NOMO-1 treated with DMSO at 0.1 percent for 48 hours (cell line): ENCODE results near the gene ZIC5.
"Not testable (repeated sequence)": the region's sequence is repeated elsewhere in the genome, so short reads cannot be mapped to it uniquely, and the experiment has no call there.

ENCODE experiments used
- DNase-seq: peaks from one replicate; lab custom pipeline; 2025; ENCODE audit not compliant: unreplicated experiment; lab: John Stamatoyannopoulos, UW

Gene ZIC5

DNA sequence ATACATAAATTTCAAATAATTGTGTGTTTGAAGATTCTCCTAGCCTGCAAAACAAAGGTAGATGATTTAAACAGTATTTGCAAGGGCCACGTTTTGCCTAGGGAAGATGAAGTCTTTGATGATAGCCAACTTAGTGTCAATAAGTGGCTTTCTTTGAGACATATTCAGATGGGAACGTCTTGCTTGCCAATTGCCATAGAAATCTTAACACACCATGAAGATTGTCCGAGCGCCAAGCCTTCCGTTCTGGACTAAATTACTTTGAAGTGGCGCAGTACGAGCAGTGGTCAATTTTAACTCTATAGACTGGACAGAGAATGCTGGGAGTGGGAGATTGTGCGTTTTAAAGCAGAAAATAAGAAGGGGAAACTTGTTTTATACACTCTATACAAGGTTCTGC is 9.9 kb downstream of the ZIC5 start:
- no peak for DNase-seq

GRCh38 chr13:99960663-99961311 is 10.8 kb downstream of the ZIC5 start:
- DNase-seq = no peak

- no peak for DNase-seq
Observed at GRCh38 chr13:99959540-99960230, 11.9 kb downstream of the ZIC5 start.

DNA sequence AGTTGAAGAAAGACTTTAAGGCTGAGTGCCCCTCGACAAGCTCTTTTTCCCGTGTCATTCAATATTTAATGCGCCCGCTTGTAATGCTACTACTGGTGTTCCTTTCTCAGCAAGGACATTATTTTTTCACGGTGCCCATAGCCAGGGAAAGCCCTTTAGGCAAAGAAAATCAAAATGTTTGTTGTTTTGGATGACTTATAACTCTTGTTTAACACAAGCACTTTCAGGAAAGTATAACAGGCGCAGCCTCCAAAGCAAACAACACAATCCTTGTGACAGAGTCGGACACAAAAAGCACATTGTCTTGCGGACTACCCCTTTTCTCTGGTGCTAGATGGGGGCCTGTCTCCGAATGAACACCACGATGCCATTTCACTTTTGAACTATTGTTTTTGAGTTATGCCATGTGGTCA is 12.4 kb downstream of the ZIC5 start:
- DNase-seq = no peak

DNA sequence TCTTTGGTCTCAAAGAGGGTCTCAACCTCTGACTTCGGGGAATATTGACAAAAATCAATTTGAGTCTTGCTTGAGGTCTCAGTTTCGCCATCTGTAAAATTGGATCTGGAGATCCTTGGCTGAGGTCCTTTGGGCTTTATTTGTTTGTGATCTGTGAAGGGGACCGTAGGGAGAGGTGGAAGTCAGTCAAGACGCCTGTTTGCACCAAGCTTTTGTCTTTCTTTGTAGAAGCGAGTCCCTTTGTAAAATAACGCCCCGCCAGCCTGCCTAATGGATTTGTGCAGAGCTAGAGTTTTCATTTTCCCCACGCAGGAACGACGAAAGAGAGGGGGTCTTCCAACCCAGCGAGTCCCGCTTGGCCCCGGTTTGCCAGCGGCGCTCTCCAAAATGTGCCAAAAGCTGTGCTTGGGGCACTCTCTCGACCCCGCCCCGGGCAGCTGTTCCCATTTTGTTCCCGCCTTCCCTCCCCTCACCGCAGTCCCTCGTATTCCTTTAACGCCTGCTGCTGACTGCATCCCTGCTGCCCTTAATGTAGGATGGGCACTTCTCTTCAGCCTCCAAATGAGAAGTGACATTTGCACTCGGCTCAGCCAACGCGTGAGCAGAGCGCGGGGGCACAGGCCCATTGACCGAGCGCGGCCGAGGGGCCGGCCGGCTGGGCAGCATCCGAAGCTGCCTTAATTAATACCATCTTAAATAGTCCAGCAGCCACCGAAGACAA is 13.0 kb downstream of the ZIC5 start:
- no peak for DNase-seq

DNA sequence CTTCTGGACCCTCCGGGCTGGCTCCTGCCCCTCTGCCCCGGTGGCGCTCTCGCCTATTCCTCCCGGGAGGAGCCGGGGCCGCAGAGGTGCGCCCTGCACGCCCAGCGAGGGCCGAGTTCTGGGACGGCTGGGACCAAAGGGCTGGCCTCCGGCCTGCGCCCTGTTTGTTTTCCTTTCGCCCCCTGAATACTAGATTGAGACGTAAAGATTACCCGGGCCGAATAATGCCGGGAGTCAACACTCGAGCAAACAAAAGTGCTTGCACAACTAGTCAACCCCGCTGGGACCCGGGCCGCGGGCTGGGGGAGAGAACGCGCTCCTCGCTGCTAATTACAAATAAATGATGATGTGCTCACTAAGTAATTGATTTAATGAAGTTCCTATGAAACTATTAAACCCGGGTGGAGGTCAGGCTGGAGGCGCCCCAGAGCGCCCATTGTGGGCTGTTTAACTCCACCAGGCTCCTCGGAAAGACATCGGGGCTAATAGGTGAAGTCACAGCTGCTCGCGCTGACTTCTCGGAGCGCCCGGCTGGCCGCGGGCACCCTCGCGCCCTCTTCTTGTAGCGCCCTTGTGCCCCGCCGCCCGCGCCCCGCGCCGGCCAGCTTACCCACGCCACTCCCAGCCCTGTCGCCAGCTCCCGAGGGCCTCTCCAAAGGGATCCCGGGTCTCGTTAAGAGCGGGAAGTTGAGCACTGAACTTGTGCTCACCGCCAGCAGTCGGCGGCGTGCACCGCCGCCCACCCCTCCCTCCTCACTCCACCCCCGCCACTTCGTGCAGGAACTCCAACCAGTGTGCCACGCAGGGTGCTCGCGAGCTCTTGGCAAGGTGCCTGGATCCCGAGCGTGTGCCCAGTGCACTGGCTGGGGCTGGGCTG is 14.9 kb downstream of the ZIC5 start:
- DNase-seq = no peak

DNA sequence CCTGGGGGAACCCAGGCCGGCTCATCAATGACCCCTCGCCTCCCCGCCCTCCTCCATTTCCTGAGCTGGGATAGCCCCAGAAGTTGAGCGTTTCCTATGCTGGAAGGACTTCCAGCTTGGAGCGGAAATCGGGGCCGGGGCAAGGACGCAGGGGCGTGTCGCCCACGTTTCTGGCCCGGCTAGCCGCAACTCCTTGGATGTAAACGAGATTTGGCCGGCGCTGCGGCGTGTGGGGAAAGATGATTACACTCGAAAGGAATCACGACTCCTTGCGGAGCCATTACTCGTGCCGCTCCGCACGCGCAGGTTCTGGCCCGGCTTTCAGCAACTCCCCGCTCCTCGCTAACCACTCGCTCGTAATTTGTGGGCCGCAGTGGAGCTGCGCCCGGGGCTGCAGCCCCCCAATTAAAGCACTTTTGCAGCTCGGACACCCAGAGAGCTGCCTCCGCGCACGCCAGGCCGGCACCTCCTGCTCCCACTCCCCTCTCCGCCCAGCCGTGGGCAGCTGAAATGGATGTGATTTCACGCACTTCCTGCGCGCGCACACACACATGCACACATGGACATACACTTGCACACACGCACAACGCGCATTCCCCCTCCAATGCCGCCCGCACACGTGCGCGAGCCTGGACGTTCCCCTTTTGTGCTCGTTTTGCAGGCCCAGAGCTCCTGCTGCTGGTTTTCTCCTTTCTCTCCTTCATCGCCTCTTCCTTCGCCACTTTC is 15.7 kb downstream of the ZIC5 start:
- DNase-seq = no peak

DNA sequence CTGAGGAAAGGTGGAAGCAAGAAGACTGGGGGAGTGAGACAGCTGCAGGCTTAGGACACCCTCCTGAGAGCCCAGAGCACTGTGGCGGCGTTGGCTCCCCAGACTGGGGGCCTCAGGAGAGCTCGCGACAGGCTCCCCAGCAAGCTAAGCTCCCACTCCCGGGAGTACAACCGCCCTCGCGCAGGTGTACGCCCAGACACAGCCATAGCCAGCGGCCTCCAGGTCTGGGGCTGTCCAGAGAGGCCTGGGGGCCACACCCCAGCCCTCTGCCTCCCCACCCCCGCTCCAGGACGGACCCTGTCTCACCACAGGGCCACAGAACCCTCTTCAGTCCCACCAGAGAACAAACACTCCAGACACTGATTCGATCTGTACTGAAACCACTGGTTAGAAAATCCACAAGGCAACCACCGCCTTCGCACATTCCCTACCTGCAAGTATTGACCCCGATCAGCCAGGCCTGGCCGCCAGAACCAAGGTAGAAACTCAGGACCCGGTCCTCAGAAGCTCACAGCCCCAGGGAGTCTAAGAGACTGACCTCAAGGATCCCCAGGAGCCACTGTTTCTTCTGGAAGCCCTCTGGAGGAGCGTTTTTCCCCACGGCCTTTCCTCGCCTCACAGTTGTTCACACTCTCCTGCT is 16.3 kb downstream of the ZIC5 start:
- DNase-seq = no peak

GRCh38 chr13:99953138-99953755 is 18.3 kb downstream of the ZIC5 start:
- no peak for DNase-seq

- DNase-seq = not testable (repeated sequence)
Observed at GRCh38 chr13:99951666-99952065, 19.9 kb downstream of the ZIC5 start.

DNA sequence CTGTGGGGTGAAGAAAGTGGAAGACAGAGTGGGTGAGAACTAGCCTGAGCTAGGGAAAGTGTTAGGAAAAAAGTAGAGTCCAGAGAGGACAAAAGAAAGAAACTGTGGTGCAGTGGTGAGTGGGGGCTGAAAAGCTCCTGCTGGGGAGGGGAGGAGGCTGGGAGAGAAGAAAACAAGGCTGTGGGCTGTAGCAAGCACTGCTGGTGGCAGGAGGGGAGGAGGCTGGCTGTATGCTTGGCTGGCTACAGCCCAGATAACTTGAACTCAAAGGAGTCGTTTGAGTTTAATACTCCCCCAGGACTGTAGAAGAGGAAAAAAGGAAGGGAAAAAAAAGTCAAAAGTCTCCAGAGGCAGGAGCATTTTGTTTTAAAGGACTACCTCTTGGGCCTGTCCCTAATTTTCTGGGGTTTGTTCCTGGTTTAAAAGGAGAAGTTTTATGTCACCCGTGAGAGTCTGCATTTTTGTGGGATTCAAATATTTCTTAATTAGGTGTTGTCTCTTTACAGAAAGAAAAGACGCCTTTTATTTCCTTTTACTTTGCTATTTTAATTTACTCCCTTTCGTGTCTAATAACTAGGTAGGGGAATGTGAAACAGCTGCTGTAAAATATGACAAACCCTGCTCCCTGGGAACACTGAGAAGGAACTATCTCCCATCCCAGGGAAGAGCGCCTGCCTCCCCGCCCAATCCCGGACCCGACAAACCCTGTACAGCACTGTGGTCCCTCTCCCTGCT is 21.7 kb downstream of the ZIC5 start:
- DNase-seq = no peak

DNA sequence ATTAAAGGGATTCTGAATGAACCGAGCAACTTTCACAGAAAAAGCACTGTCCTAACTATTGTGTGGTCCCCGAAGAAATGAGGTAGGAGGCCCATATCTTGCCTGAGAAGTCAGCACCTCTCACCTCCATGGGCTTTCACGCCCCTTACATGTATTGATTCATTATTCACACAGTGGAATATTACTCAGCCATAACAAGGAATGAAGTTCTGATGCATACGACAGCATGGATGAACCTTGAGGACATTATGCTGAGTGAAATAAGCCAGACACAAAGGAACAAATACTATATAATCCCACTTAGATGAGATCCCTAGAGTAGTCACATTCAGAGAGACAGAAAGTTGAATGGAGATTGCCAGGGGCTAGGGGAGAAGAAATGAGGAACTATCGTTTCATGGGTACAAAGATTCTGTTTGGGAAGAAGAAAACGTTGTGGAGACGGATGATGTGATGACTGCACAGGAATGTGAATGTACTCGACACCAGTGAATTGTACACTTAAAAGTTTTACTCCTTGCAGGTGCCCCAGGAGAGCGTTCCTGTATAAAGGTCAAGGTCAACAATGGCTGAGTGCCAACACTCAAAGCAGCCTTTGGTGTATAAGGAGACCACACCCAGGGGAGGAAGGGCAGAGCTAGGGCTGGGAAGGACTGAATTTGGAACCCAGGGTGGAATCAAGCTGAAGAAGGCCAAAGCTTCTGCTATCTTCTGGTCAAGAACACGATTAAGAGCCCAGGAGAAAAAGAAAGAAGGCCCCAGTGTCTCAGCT is 22.5 kb downstream of the ZIC5 start:
- no peak for DNase-seq

- DNase-seq = no peak
Observed at GRCh38 chr13:99948411-99948810, 23.2 kb downstream of the ZIC5 start.

DNA sequence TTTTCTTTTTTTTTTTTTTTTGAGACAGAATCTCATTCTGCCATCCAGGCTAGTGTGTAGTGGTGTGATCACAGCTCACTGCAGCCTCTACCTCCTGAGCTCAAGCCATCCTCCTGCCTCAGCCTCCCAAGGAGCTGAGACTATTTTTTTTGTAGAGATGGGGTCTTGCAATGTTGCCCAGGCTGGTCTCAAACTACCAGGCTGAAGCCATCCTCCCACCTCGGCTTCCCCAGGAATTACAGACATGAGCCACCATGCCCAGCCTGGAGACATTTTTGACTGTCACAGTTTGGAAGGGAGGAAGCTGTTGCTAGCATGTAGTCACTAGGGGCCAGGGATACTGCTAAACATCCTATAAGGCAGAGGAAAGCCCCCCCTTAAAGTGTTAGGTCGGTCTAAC is 23.9 kb downstream of the ZIC5 start:
- DNase-seq = no peak

GRCh38 chr13:99945515-99945914 is 26.1 kb downstream of the ZIC5 start:
- not testable (repeated sequence) for DNase-seq

DNA sequence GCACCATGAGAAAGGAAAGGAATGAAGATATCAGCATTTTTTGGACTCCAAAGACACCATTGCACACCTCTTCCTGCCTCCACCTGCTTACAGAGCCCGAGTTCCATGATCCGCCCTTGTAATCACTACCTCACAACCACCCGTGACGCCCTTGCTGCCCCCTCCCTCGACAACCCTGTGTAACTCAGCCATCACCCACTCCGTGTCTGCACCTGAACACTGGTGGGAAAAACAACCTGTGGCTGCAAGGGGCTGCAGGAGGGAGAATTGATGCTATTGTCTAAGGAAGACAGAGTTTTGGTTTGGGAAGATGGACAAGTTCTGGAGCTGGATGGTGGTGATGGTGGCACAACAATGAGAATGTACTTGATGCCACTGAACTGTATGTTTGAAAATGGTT is 27.0 kb downstream of the ZIC5 start:
- no peak for DNase-seq

DNA sequence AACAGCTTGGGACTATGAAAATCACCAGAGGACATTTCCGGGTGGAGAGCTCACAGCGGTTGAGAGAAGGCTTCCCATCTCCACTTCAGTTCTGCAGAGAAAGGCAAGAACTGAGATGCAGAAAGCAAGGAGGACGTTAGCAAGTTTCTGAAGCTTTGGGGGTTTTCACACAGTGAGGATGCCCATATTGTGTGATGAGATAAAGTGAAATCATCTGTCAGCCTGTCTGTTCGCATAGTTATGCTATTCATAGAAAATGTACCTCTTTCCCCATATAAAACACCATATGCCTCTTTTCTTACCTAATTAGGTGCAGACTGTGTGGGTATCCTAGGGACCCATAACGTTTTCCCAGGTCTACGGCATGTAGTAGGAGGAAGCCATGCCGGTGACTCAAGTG is 27.5 kb downstream of the ZIC5 start:
- no peak for DNase-seq

- DNase-seq = no peak
Observed at GRCh38 chr13:99941911-99942310, 29.7 kb downstream of the ZIC5 start.
